Tibial artery (tissue), 4 donors: Measurements from ENCODE around the gene IQGAP1.

Experiments
- DNase-seq, 2 donors: peaks; one replicate each; pipeline ENCODE4 v3.0.0-alpha.2; 2019
- H3K27ac ChIP-seq, 2 donors: fragments of 200-600 bp; sonication (generic) in 1 of 2; 1 replicate in 1 of 2; 2 replicates in 1 of 2; pipeline ENCODE4 v1.5.1; 2018 to 2019; ENCODE audit warnings: mild to moderate bottlenecking in 1 of 2
- H3K27me3 ChIP-seq, 2 donors: fragments of 200-600 bp; sonication (generic) in 1 of 2; one replicate each; pipeline versions ENCODE4 v1.5.1 to v1.6.0; 2016 to 2019
- H3K36me3 ChIP-seq, 3 donors: fragments of 200-600 bp; sonication (generic) in 2 of 3; one replicate each; pipeline ENCODE4 v1.5.1; 2016 to 2019; ENCODE audit warnings: mild to moderate bottlenecking in 2 of 3
- H3K4me1 ChIP-seq, 4 donors: fragments of 200-600 bp; sonication (generic) in 2 of 4; 1 replicate in 3 of 4; 2 replicates in 1 of 4; pipeline ENCODE4 v1.5.1; 2016 to 2019
- H3K4me3 ChIP-seq, 2 donors: fragments of 200-600 bp; sonication (generic) in 1 of 2; 1 replicate in 1 of 2; 2 replicates in 1 of 2; pipeline ENCODE4 v1.5.1; 2018 to 2019; ENCODE audit warnings: mild to moderate bottlenecking in 2 of 2
- H3K9me3 ChIP-seq, 3 donors: fragments of 200-600 bp; sonication (generic) in 1 of 3; one replicate each; pipeline ENCODE4 v1.5.1; 2016 to 2019
- intact Hi-C: fragments of 100-400 bp; cut with DNase I; formaldehyde crosslinking; loops from one replicate; pipeline ENCODE4 v1.15.0; 2023; ENCODE audit warnings: low total_unique reads
- TF ChIP-seq, protein P1 (sequence below), 2 experiments: fragments of 200-600 bp in 1 of 2; fragments of 450-650 bp in 1 of 2; IDR thresholded peaks; one replicate each; pipeline ENCODE4 v1.5.1; 2017 to 2019; ENCODE audit warnings: antibody characterized with exemption in 2 of 2, mild to moderate bottlenecking in 1 of 2, moderate library complexity in 1 of 2

The IQGAP1 gene

DNA sequence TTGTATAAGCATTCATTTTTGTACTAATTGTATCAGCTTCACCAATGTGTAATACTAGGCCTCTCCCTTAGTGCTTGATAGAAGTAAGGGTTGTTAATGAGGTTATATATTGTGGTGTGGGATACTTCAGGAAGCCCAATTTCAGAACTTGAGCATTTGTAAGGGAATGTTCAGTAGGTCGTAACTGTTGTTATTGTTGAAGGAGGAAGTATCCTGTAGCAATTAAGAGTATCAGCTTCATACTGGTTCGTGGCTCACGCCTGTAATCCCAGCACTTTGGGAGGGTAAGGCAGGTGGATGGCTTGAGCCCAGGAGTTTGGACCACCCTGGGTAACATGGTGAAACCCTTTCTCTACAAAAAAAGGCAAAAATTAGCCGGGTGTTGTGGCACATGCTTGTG lies 30.6 kb downstream of the IQGAP1 start:
- no peak for DNase-seq
- no peaks in the 10 kb centered on the region for H3K36me3 ChIP-seq
- H3K4me1 ChIP-seq = peaks cover 4 to 78% (median 56%) of the 10 kb centered on the region in 4 donors
- no peaks in the 10 kb centered on the region for H3K9me3 ChIP-seq
- TF ChIP-seq, protein P1, sequence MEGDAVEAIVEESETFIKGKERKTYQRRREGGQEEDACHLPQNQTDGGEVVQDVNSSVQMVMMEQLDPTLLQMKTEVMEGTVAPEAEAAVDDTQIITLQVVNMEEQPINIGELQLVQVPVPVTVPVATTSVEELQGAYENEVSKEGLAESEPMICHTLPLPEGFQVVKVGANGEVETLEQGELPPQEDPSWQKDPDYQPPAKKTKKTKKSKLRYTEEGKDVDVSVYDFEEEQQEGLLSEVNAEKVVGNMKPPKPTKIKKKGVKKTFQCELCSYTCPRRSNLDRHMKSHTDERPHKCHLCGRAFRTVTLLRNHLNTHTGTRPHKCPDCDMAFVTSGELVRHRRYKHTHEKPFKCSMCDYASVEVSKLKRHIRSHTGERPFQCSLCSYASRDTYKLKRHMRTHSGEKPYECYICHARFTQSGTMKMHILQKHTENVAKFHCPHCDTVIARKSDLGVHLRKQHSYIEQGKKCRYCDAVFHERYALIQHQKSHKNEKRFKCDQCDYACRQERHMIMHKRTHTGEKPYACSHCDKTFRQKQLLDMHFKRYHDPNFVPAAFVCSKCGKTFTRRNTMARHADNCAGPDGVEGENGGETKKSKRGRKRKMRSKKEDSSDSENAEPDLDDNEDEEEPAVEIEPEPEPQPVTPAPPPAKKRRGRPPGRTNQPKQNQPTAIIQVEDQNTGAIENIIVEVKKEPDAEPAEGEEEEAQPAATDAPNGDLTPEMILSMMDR (IDR thresholded peaks at IDR 0.05) = no peak
- no peaks in the 10 kb centered on the region for H3K27me3 ChIP-seq
- H3K4me3 ChIP-seq = no peak overlapping the region
- H3K27ac ChIP-seq = peak overlapping the region; percentile 3 to 69
- intact Hi-C loops = no loop called here

DNA sequence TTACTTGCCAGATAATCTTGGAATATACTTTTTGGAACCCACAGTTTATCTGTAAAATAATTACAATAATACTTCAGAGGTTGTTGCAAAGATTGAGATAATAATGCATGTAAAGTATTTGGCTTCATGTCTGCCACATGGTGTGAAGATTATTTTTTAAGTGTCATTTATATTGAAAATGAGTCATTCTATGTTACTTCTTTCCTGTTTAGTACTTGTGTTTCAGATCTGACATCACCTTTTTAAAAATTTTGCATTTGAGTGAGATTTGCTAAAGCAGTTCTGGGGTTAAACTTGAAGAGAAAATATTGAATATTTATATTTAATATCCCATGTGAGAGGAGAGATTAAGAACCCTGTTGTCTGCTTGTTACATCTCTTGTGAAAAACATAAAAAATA lies 31.2 kb downstream of the IQGAP1 start:
- TF ChIP-seq, protein P1 (IDR thresholded peaks at IDR 0.05) = no peak
- intact Hi-C loops = no loop called here
- H3K4me3 ChIP-seq = no peak overlapping the region
- H3K4me1 ChIP-seq = peaks cover 4 to 78% (median 54%) of the 10 kb centered on the region in 4 donors
- no peaks in the 10 kb centered on the region for H3K9me3 ChIP-seq
- DNase-seq = no peak
- peak overlapping the region; percentile 69 to 73 for H3K27ac ChIP-seq
- H3K27me3 ChIP-seq = no peaks in the 10 kb centered on the region
- no peaks in the 10 kb centered on the region for H3K36me3 ChIP-seq

DNA sequence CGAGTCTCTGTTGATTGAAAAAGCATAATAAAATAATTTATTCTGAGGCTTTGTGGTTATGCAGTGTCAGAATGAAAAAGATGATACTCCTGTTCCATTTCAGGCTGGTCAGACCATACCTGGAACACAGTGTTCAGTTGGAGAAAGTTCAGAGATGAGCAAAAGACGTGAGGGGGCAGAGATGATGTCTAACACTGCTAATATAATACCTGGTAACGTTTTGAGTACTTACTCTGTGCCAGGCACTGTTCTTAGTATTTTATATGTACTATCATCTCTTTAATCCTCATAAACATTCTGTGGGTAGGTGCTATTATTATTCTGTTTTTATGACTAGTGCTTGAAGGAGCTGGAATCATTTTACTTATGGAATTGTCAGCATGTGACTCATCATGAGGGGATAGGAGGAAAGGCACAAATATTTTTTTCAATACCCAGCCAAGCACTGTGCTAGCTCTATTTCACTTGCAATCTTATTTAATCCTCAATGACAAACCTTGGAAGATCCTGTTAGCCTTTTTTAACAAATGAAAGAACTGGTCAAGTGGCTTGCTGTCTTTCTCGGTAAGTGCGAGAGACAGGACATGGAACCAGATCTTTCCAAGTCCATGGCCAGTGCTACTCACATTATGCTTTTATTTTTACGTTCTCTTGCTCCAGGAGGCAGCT lies 31.8 kb downstream of the IQGAP1 start:
- TF ChIP-seq, protein P1 (IDR thresholded peaks at IDR 0.05) = no peak

DNA sequence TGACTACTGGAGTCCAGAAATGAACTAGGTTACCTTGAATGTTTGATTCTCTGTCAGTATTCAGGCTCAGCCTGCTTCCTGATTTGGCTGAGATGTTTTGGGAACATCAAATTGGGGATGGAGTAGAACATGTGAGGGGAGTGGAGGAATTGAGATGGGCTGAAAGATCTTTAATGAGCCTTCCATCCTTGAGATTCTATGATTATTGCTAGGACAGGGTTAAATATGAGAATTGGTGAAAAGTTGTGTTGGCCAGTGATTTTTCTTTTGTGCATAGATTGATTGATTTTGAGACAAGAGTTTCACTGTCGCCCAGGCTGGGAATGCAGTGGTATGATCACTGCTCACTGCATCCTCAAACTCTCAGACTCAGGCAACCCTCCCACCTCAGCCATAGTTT lies 32.4 kb downstream of the IQGAP1 start:
- peak overlapping the region in 1 of 2 donors; percentile 5 for H3K4me3 ChIP-seq
- intact Hi-C loops = no loop called here

More for the DNA sequence above, 31.8 kb downstream of the IQGAP1 start:
- no peaks in the 10 kb centered on the region for H3K27me3 ChIP-seq
- H3K27ac ChIP-seq = peak overlapping the region; percentile 69 to 73
- H3K9me3 ChIP-seq = no peaks in the 10 kb centered on the region
- DNase-seq = no peak
- no peaks in the 10 kb centered on the region for H3K36me3 ChIP-seq
- intact Hi-C loops = no loop called here
- H3K4me3 ChIP-seq = peak overlapping the region in 1 of 2 donors; percentile 5
- peaks cover 0 to 78% (median 52%) of the 10 kb centered on the region in 4 donors for H3K4me1 ChIP-seq

DNA sequence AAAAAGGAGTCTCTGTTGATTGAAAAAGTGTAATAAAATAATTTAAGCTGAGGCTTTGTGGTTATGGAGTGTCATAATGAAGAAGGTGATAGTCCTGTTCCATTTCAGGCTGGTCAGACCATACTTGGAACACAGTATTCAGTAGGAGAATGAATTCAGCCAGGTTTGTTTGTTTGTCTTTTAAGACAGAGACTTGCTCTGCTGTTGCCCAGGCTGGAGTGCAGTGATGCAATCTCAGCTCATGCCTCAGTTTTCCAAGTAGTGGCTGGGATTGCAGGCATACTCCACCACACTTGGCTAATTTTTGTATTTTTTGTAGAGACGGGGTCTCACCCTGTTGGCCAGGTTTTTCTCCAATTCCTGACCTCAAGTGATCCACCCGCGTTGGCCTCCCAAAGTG lies 33.5 kb downstream of the IQGAP1 start:
- TF ChIP-seq, protein P1 (IDR thresholded peaks at IDR 0.05) = no peak
- no peaks in the 10 kb centered on the region for H3K27me3 ChIP-seq
- H3K4me1 ChIP-seq = peaks cover 0 to 83% (median 63%) of the 10 kb centered on the region in 4 donors
- intact Hi-C loops = no loop called here
- H3K27ac ChIP-seq = peak overlapping the region; percentile 69 to 73
- peaks cover 0 to under 1% (median 0%) of the 10 kb centered on the region in 3 donors for H3K36me3 ChIP-seq
- H3K4me3 ChIP-seq = no peak overlapping the region
- no peak for DNase-seq
- no peaks in the 10 kb centered on the region for H3K9me3 ChIP-seq

More for the DNA sequence above, 32.4 kb downstream of the IQGAP1 start:
- Histone ChIP-seq H3K36me3 (no peaks in the 10 kb centered on the region), H3K27me3 (no peaks in the 10 kb centered on the region), H3K27ac (peak overlapping the region; percentile 69 to 73), H3K9me3 (no peaks in the 10 kb centered on the region), H3K4me1 (peaks cover 0 to 78% (median 54%) of the 10 kb centered on the region in 4 donors)
- TF ChIP-seq, protein P1 (IDR thresholded peaks at IDR 0.05) = no peak
- no peak for DNase-seq
